SK-N-SH treated with all-trans-retinoic acid at 6 μM for 48 hours (cell line): ENCODE data around the gene RASD1.

Experiments
- ARNTL ChIP-seq: fragments of 450-650 bp; formaldehyde crosslinking; IDR thresholded peaks from 2 replicates; pipeline ENCODE4 v1.5.0; 2020; ENCODE audit warnings: low read depth, mild to moderate bottlenecking, moderate library complexity, borderline replicate concordance
- ESRRG ChIP-seq: fragments of 250-450 bp; sonication (Bioruptor Pico); IDR thresholded peaks from 2 replicates; pipeline ENCODE4 v1.6.1; 2021; ENCODE audit warnings: mild to moderate bottlenecking
- RARB ChIP-seq: fragments of 250-450 bp; sonication (Bioruptor Pico); IDR thresholded peaks from 2 replicates; pipeline ENCODE4 v1.8.0; 2021; ENCODE audit warnings: mild to moderate bottlenecking, moderate library complexity
- SNAI2 ChIP-seq: fragments of 250-450 bp; sonication (Bioruptor Pico); IDR thresholded peaks from 2 replicates; pipeline ENCODE4 v1.5.0; 2020; ENCODE audit warnings: mild to moderate bottlenecking, moderate library complexity
- ZNF8 ChIP-seq: fragments of 450-650 bp; formaldehyde crosslinking; IDR thresholded peaks from 2 replicates; pipeline ENCODE4 v1.5.0; 2020; ENCODE audit warnings: mild to moderate bottlenecking, moderate library complexity
- TF ChIP-seq, protein P1 (sequence below): fragments of 250-450 bp; sonication (Bioruptor Pico); IDR thresholded peaks from 2 replicates; pipeline ENCODE4 v1.5.1; 2021; ENCODE audit warnings: mild to moderate bottlenecking, moderate library complexity
- TF ChIP-seq, protein P2 (sequence below): fragments of 250-450 bp; sonication (Bioruptor Pico); IDR thresholded peaks from 2 replicates; pipeline ENCODE4 v1.8.0; 2020; ENCODE audit warnings: mild to moderate bottlenecking, moderate library complexity, borderline replicate concordance

DNA sequence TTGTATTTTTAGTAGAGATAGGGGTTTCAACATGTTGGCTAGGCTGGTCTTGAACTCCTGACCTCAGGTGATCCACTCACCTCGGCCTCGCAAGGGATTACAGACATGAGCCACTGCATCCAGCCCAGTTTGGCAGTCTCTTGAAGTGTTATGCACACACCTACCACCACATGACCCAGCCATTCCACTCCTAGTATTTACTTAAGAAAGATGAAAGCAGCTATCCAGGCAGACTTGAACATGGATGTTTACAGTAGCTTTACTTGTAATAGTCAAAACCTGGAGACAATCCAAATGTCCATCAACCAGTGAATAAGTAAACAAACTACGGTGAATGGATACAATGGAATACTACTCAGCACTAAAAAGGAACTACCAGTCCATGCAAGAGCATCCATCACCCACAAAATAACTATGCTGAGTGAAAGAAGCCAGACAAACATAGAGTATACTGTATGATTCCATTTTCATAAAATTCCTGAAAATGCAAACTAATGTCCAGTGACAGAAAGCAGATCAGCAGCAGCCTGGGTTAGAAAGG, 37.8 kb upstream of the RASD1 start:
- TF ChIP-seq, protein P1, sequence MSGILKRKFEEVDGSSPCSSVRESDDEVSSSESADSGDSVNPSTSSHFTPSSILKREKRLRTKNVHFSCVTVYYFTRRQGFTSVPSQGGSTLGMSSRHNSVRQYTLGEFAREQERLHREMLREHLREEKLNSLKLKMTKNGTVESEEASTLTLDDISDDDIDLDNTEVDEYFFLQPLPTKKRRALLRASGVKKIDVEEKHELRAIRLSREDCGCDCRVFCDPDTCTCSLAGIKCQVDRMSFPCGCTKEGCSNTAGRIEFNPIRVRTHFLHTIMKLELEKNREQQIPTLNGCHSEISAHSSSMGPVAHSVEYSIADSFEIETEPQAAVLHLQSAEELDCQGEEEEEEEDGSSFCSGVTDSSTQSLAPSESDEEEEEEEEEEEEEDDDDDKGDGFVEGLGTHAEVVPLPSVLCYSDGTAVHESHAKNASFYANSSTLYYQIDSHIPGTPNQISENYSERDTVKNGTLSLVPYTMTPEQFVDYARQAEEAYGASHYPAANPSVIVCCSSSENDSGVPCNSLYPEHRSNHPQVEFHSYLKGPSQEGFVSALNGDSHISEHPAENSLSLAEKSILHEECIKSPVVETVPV = no peak
- TF ChIP-seq, protein P2, sequence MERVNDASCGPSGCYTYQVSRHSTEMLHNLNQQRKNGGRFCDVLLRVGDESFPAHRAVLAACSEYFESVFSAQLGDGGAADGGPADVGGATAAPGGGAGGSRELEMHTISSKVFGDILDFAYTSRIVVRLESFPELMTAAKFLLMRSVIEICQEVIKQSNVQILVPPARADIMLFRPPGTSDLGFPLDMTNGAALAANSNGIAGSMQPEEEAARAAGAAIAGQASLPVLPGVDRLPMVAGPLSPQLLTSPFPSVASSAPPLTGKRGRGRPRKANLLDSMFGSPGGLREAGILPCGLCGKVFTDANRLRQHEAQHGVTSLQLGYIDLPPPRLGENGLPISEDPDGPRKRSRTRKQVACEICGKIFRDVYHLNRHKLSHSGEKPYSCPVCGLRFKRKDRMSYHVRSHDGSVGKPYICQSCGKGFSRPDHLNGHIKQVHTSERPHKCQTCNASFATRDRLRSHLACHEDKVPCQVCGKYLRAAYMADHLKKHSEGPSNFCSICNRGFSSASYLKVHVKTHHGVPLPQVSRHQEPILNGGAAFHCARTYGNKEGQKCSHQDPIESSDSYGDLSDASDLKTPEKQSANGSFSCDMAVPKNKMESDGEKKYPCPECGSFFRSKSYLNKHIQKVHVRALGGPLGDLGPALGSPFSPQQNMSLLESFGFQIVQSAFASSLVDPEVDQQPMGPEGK (CRISPR knock-in tag) = no peak
- TF ChIP-seq SNAI2 (CRISPR knock-in tag) (no peak), ARNTL (CRISPR knock-in tag) (no peak), RARB (CRISPR knock-in tag) (no peak), ZNF8 (CRISPR knock-in tag) (no peak), ESRRG (CRISPR knock-in tag) (no peak)
